ENCODE data around the gene PAN3. TPM values are rescaled to one million over a fixed set of nuclear protein-coding genes. Genes with fewer than 3 reads are reported as not detected.

PAN3 gene
- total RNA-seq, 1 experiment from 2014 or later, result 48.5 TPM

DNA sequence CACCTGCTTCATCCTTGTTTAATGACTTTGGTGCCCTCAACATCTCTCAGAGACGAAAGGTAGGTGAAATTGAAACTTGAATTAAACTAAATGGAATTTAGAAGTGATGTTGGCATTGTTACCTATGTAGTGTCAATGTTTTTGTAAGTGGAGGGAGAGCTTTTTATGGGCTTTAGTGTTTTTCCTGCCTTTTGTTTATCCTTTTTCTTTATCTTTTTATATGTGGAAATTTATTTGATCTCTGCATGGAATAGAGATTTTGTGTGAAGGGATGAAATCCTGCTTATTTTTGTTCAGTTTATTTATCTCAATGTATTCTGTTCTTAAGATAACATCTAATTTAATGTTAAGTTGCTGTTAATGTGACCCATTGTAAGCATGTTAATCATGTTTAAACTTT, 39.5 kb downstream of the PAN3 start:
- DNase-seq, result no peak
- no peaks in the 10 kb centered on the region for H3K27me3 ChIP-seq (ENCODE audit: insufficient read depth, low read length)
- no CpG with 5 or more reads among the region's 1 CpG for WGBS (ENCODE audit: extremely low coverage, insufficient read length, low lambda C conversion rate)

More for the DNA sequence above, 39.5 kb downstream of the PAN3 start:
- no peak overlapping the region for H3K4ac ChIP-seq (ENCODE audit: low read depth, low read length)
- H4K5ac ChIP-seq (ENCODE audit: insufficient read length, low read depth, low read length), result no peak overlapping the region
- H3K14ac ChIP-seq (ENCODE audit: insufficient read depth, low read length), result no peak overlapping the region
- no peaks in the 10 kb centered on the region; the same call in 1 of the 2 replicates for H3K4me1 ChIP-seq (ENCODE audit: insufficient read depth, low read length)
- H3K56ac ChIP-seq (ENCODE audit: insufficient read length, low read depth, low read length), result no peak overlapping the region
- Mint-ChIP-seq H3K9me3 (no peaks in the 10 kb centered on the region), H3K4me1 (peaks cover 5 to 8% of the 10 kb centered on the region in 2 experiments), H3K4me3 (no peak overlapping the region), H3K27me3 (ENCODE audit: low read depth) (no peaks in the 10 kb centered on the region), H3K36me3 (ENCODE audit: insufficient read depth in 1 of 3, low read depth in 3 of 3) (peaks cover 5 to 36% (median 29%) of the 10 kb centered on the region in 3 experiments; a peak in 5 of 7 replicates), H3K27ac (no peak overlapping the region)
- H2BK20ac ChIP-seq (ENCODE audit: low read depth, low read length, poor library complexity, severe bottlenecking), result no peak overlapping the region
- no peak overlapping the region for H2AFZ ChIP-seq (ENCODE audit: low read length)
- no peak overlapping the region for H3K4me2 ChIP-seq (ENCODE audit: insufficient read depth, insufficient read length, low read length)
- no peak overlapping the region for H4K8ac ChIP-seq (replicated peaks; ENCODE audit: insufficient read length, low read depth, low read length)
- no peak overlapping the region for H3K18ac ChIP-seq (ENCODE audit: insufficient read length, low read depth, low read length)
- peaks cover 4% of the 10 kb centered on the region for H3K79me1 ChIP-seq (ENCODE audit: insufficient read depth, low read depth, low read length, poor library complexity, severe bottlenecking)
- no peak overlapping the region for H3K23ac ChIP-seq (ENCODE audit: insufficient read length, low read depth, low read length)
- H3T11ph ChIP-seq (ENCODE audit: low read length), result no peak overlapping the region
- no peaks in the 10 kb centered on the region for H3K9me3 ChIP-seq (ENCODE audit: control insufficient read depth, low read depth, low read length)
- H4K91ac ChIP-seq (ENCODE audit: insufficient read length, low read depth, low read length), result no peak overlapping the region
- peaks cover 2% of the 10 kb centered on the region; the same call in 1 of the 2 replicates for H3K79me2 ChIP-seq (ENCODE audit: insufficient read depth, low read length)
- no peak overlapping the region for H2BK15ac ChIP-seq (ENCODE audit: low read depth, low read length)
- no peak overlapping the region for H2BK120ac ChIP-seq (ENCODE audit: low read depth, low read length, poor library complexity, severe bottlenecking)
- no peaks in the 10 kb centered on the region for H3K23me2 ChIP-seq (ENCODE audit: insufficient read length, low read depth, low read length, poor library complexity, severe bottlenecking)
- no peak overlapping the region for H2BK12ac ChIP-seq (ENCODE audit: insufficient read length, low read depth, low read length)
- H4K20me1 ChIP-seq (ENCODE audit: control insufficient read depth, insufficient read depth, insufficient read length), result no peaks in the 10 kb centered on the region
- H2AK5ac ChIP-seq (ENCODE audit: insufficient read length, low read length), result no peak overlapping the region
- TF ChIP-seq, protein P1, sequence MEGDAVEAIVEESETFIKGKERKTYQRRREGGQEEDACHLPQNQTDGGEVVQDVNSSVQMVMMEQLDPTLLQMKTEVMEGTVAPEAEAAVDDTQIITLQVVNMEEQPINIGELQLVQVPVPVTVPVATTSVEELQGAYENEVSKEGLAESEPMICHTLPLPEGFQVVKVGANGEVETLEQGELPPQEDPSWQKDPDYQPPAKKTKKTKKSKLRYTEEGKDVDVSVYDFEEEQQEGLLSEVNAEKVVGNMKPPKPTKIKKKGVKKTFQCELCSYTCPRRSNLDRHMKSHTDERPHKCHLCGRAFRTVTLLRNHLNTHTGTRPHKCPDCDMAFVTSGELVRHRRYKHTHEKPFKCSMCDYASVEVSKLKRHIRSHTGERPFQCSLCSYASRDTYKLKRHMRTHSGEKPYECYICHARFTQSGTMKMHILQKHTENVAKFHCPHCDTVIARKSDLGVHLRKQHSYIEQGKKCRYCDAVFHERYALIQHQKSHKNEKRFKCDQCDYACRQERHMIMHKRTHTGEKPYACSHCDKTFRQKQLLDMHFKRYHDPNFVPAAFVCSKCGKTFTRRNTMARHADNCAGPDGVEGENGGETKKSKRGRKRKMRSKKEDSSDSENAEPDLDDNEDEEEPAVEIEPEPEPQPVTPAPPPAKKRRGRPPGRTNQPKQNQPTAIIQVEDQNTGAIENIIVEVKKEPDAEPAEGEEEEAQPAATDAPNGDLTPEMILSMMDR (conservative IDR thresholded peaks at IDR 0.05), result no peak
- no peak overlapping the region for H3K9ac ChIP-seq (ENCODE audit: extremely low read depth, insufficient read length, low read length)
- H3K27ac ChIP-seq (ENCODE audit: insufficient read length, low read depth, low read length), result no peak overlapping the region
- no peak overlapping the region for H2BK5ac ChIP-seq (ENCODE audit: insufficient read length, low read length)
